HepG2 (cell line): ENCODE measurements around the gene NDUFB11. TPM values are rescaled to one million over a fixed set of nuclear protein-coding genes. Genes with fewer than 3 reads are reported as not detected.

Experiments
- ATAC-seq: fragments of 200-7000 bp; cut with Tn5 transposase; 3 replicates; pipeline ENCODE4 v1.9.1; 2020; ENCODE audit warnings: mild to moderate bottlenecking, moderate library complexity
- BruUV-seq: library from RNA; stranded (reverse); fragments of 400-500 nt; replicated peaks from 2 replicates; lab custom pipeline; 2021; lab: Mats Ljungman, UMichigan
- CTCF ChIA-PET: fragments of 300-600 bp; formaldehyde crosslinking; extraction: SDS; loops from one replicate; lab custom pipeline; 2021; ENCODE audit warnings: low total read pairs, inconsistent platforms, low intra/inter-chr PET ratio; lab: Yijun Ruan, JAX
- POLR2A ChIA-PET: fragments of 350-600 bp; sonication (Branson Sonifier 250); formaldehyde crosslinking; loops from one replicate; lab custom pipeline; 2020; ENCODE audit warnings: antibody characterized with exemption, inconsistent platforms; lab: Yijun Ruan, JAX
- DNase-seq: peaks from one replicate; pipeline ENCODE4 v3.0.0-alpha.2; 2015; ENCODE audit warnings: low spot score
- FAIRE-seq: peaks from 3 replicates; lab custom pipeline; 2011; peaks lifted over from hg19 to GRCh38; lab: Jason Lieb, UNC
- H2AFZ ChIP-seq: one replicate; pipeline ENCODE4 v1.6.1; 2011; ENCODE audit warnings: low read length, inconsistent platforms
- H3K27ac ChIP-seq: fragments of 300-600 bp; 3 replicates; pipeline ENCODE4 v1.8.0; 2011; ENCODE audit warnings: mixed run types, mild to moderate bottlenecking, mixed read lengths, low read length, inconsistent platforms; ENCODE audit not compliant: insufficient read depth; ENCODE audit errors: extremely low read length
- H3K27me3 ChIP-seq, 2 experiments: fragments of 200-600 bp in 1 of 2; 2 replicates in 1 of 2; 3 replicates in 1 of 2; pipeline versions ENCODE4 v1.6.0 to v1.8.0; 2011; ENCODE audit warnings: low read length in 2 of 2, mild to moderate bottlenecking in 2 of 2, moderate library complexity in 2 of 2, inconsistent platforms in 1 of 2; ENCODE audit not compliant: insufficient read depth in 2 of 2, control insufficient read depth in 1 of 2
- H3K36me3 ChIP-seq, 2 experiments: fragments of 200-600 bp in 1 of 2; replicated peaks in 1 of 2; 2 replicates in 1 of 2; 3 replicates in 1 of 2; pipeline versions ENCODE4 v1.5.1 to v1.8.0; 2011; ENCODE audit warnings: low read length in 2 of 2, inconsistent platforms in 1 of 2; ENCODE audit not compliant: insufficient read depth in 2 of 2, control insufficient read depth in 1 of 2
- H3K4me1 ChIP-seq: 2 replicates; pipeline ENCODE4 v1.5.1; 2012; ENCODE audit warnings: low read length, inconsistent platforms; ENCODE audit not compliant: insufficient read depth
- H3K4me2 ChIP-seq: 2 replicates; pipeline ENCODE4 v1.6.0; 2011; ENCODE audit warnings: low read depth, low read length, inconsistent platforms
- H3K4me3 ChIP-seq, 3 experiments: fragments of 200-600 bp in 1 of 3; sonication (generic), shearing (Covaris generic) in 1 of 3; replicated peaks in 1 of 3; 2 replicates each; pipeline ENCODE4 v1.5.1; 2011 to 2016; ENCODE audit warnings: low read length in 3 of 3, inconsistent platforms in 2 of 3, low read depth in 2 of 3, mild to moderate bottlenecking in 2 of 3, control low read depth in 1 of 3, mixed read lengths in 1 of 3; ENCODE audit not compliant: insufficient read depth in 1 of 3
- H3K79me2 ChIP-seq: one replicate; pipeline ENCODE4 v1.6.1; 2011; ENCODE audit warnings: low read length, inconsistent platforms; ENCODE audit not compliant: insufficient read depth
- H3K9ac ChIP-seq: 2 replicates; pipeline ENCODE4 v1.6.0; 2011; ENCODE audit warnings: mild to moderate bottlenecking, low read depth, low read length, inconsistent platforms; ENCODE audit not compliant: insufficient read depth
- H3K9me3 ChIP-seq: 2 replicates; pipeline ENCODE4 v1.5.1; 2012; ENCODE audit warnings: mild to moderate bottlenecking, low read length
- H4K20me1 ChIP-seq: 2 replicates; pipeline ENCODE4 v1.6.0; 2011; ENCODE audit warnings: inconsistent platforms, mild to moderate bottlenecking, low read length, moderate library complexity; ENCODE audit not compliant: insufficient read depth
- HOXA5 ChIP-seq: sonication (generic); formaldehyde crosslinking; IDR thresholded peaks from 2 replicates; pipeline ENCODE4 v1.4.0; 2020; ENCODE audit warnings: missing genetic modification reagents
- MBD4 ChIP-seq: IDR thresholded peaks from 2 replicates; pipeline ENCODE4 v1.6.1; 2012; ENCODE audit warnings: low read length, inconsistent platforms, borderline replicate concordance
- NCOA5 ChIP-seq: sonication (generic); formaldehyde crosslinking; IDR thresholded peaks from 2 replicates; pipeline ENCODE4 v1.4.0; 2020; ENCODE audit warnings: missing genetic modification reagents
- NFIC ChIP-seq: IDR thresholded peaks from 2 replicates; pipeline ENCODE4 v1.6.1; 2012; ENCODE audit warnings: mild to moderate bottlenecking, low read length, inconsistent platforms
- SP140L ChIP-seq: sonication (generic); formaldehyde crosslinking; IDR thresholded peaks from 2 replicates; pipeline ENCODE4 v1.4.0; 2020; ENCODE audit warnings: missing genetic modification reagents, borderline replicate concordance
- XBP1 ChIP-seq: sonication (generic); formaldehyde crosslinking; IDR thresholded peaks from 2 replicates; pipeline ENCODE4 v1.5.0; 2020; ENCODE audit warnings: missing genetic modification reagents
- ZBTB40 ChIP-seq, 2 experiments: fragments of 450-650 bp in 1 of 2; sonication (generic) in 1 of 2; formaldehyde crosslinking in 1 of 2; IDR thresholded peaks; 2 replicates each; pipeline versions ENCODE4 v1.6.1 to v1.8.0; 2016 to 2022; ENCODE audit warnings: antibody characterized with exemption in 1 of 2, mild to moderate bottlenecking in 1 of 2, missing genetic modification reagents in 1 of 2
- ZNF251 ChIP-seq: sonication (generic); formaldehyde crosslinking; IDR thresholded peaks from 2 replicates; pipeline ENCODE4 v1.9.0; 2021; ENCODE audit warnings: mild to moderate bottlenecking, missing genetic modification reagents
- ZNF543 ChIP-seq: sonication (generic); formaldehyde crosslinking; IDR thresholded peaks from 2 replicates; pipeline ENCODE4 v1.4.0; 2020; ENCODE audit warnings: mild to moderate bottlenecking, missing genetic modification reagents
- ZNF567 ChIP-seq: sonication (generic); formaldehyde crosslinking; IDR thresholded peaks from 2 replicates; pipeline ENCODE4 v1.8.1; 2023; ENCODE audit warnings: mild to moderate bottlenecking, missing genetic modification reagents, borderline replicate concordance
- ZNF572 ChIP-seq: sonication (generic); formaldehyde crosslinking; IDR thresholded peaks from 2 replicates; pipeline ENCODE4 v1.5.1; 2020; ENCODE audit warnings: mild to moderate bottlenecking, missing genetic modification reagents
- ZNF839 ChIP-seq: sonication (generic); formaldehyde crosslinking; IDR thresholded peaks from 2 replicates; pipeline ENCODE4 v1.4.0; 2020; ENCODE audit warnings: missing genetic modification reagents, mild to moderate bottlenecking, borderline replicate concordance
- WGBS: methylation state at CpG from one replicate; pipeline ENCODE4 v1.1.6; 2017; ENCODE audit warnings: low lambda C conversion rate; 5-methylcytosine and 5-hydroxymethylcytosine counted together
- in situ Hi-C: cut with HindIII; loops from 2 replicates; pipeline ENCODE4 v1.10.0; 2017; ENCODE audit warnings: low pct_unique_long_range_greater_than_20kb; ENCODE audit not compliant: extremely low pct_ligation_motif_present
- intact Hi-C: fragments of 100-400 bp; cut with micrococcal nuclease; formaldehyde crosslinking; loops from one replicate; pipeline ENCODE4 v1.10.0; 2022; ENCODE audit not compliant: unreplicated experiment
- polyA plus RNA-seq, 8 experiments: library from polyadenylated mRNA; depleted of rRNA in 3 of 8; stranded (reverse) in 7 of 8; unstranded in 1 of 8; fragments of >200 nt; fragmentation: Illumina TruSeq in 4 of 8; extraction: Trizol in 4 of 8; gene quantifications; 2 replicates each; pipeline versions ENCODE4 v1.2.1 to v1.2.3, GENCODE V29; 2011 to 2016; ENCODE audit warnings: low read depth in 4 of 8, missing spikeins in 1 of 8, mixed read lengths in 1 of 8; ENCODE audit not compliant: insufficient read depth in 1 of 8
- total RNA-seq, 5 experiments: library from RNA; depleted of rRNA; stranded (reverse); fragments of >200 nt; fragmentation: Illumina TruSeq; extraction: Trizol; gene quantifications; 2 replicates each; pipeline ENCODE4 v1.2.3, GENCODE V29; 2016; ENCODE audit warnings: low read depth in 1 of 5
- TF ChIP-seq, protein P1 (sequence below), 2 experiments: sonication (generic) in 1 of 2; formaldehyde crosslinking in 1 of 2; IDR thresholded peaks; 2 replicates each; pipeline versions ENCODE4 v1.5.1 to v1.6.1; 2011 to 2020; ENCODE audit warnings: borderline replicate concordance in 1 of 2, low read depth in 1 of 2, low read length in 1 of 2, mild to moderate bottlenecking in 1 of 2, missing genetic modification reagents in 1 of 2, moderate library complexity in 1 of 2

The NDUFB11 gene
- total and polyA plus RNA-seq, 2 of the 13 experiments (the other 11 are each of a cell fraction or from before 2014, with no cell fraction given) = 46.6 to 100 TPM

DNA sequence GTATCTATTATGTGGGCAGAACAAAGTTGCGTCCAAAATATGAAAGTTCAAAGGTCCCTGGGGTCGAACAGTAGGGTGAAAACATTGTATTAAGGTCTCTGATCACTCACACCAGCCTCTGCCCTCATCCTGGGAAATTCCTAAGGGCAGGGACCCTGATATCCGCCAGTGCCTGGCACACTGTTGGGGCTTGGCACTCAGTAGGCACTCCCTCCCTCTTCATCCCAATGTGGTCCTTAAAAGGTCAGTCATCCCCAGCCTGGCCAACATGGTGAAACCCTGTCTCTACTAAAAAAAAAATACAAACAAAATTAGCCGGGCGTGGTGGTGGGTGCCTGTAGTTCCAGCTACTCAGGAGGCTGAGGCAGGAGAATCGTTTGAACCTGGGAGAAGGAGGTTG lies 6.3 kb downstream of the NDUFB11 start:
- H3K4me1 ChIP-seq = no peaks in the 10 kb centered on the region
- no peak overlapping the region for H3K27ac ChIP-seq
- ATAC-seq = no peak
- no peak overlapping the region for H2AFZ ChIP-seq
- no peak for DNase-seq
- H3K4me3 ChIP-seq = no peak overlapping the region
- intact Hi-C loops (no loop called here), in situ Hi-C loops (no loop called here)
- CTCF ChIA-PET = no interaction called here
- FAIRE-seq = no peak
- H3K27me3 ChIP-seq = no peaks in the 10 kb centered on the region
- H4K20me1 ChIP-seq = no peaks in the 10 kb centered on the region
- H3K9me3 ChIP-seq = no peaks in the 10 kb centered on the region
- H3K4me2 ChIP-seq = no peak overlapping the region
- no TSS peak for BruUV-seq
- POLR2A ChIA-PET = no interaction called here
- no peak overlapping the region for H3K9ac ChIP-seq
- 85% methylated on average over 6 of the region's 6 CpGs for WGBS
- H3K36me3 ChIP-seq = peaks cover 0 to 1% of the 10 kb centered on the region in 2 experiments; a peak in 3 of 5 replicates
- peaks cover 2% of the 10 kb centered on the region for H3K79me2 ChIP-seq
- TF ChIP-seq SP140L (CRISPR knock-in tag) = no peak
- no peak for TF ChIP-seq HOXA5
- no peak for TF ChIP-seq ZNF572 (CRISPR knock-in tag)
- TF ChIP-seq, protein P1, sequence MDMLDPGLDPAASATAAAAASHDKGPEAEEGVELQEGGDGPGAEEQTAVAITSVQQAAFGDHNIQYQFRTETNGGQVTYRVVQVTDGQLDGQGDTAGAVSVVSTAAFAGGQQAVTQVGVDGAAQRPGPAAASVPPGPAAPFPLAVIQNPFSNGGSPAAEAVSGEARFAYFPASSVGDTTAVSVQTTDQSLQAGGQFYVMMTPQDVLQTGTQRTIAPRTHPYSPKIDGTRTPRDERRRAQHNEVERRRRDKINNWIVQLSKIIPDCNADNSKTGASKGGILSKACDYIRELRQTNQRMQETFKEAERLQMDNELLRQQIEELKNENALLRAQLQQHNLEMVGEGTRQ (IDR thresholded peaks at IDR 0.05; ENCODE audit: low read depth, low read length) = no peak
- TF ChIP-seq, protein P1 (CRISPR knock-in tag; IDR thresholded peaks at IDR 0.05; ENCODE audit: borderline replicate concordance) = no peak
- no peak for TF ChIP-seq ZBTB40 (IDR thresholded peaks at IDR 0.05)
- TF ChIP-seq ZBTB40 (CRISPR knock-in tag; IDR thresholded peaks at IDR 0.05) = no peak
- no peak for TF ChIP-seq NCOA5 (CRISPR knock-in tag)
- TF ChIP-seq ZNF839 (CRISPR knock-in tag) = no peak
- TF ChIP-seq MBD4 = no peak
- TF ChIP-seq ZNF567 (CRISPR knock-in tag) = no peak
- no peak for TF ChIP-seq NFIC
- TF ChIP-seq XBP1 (CRISPR knock-in tag) = no peak
- TF ChIP-seq ZNF251 (CRISPR knock-in tag) = no peak
- TF ChIP-seq ZNF543 = no peak
